CD14-positive monocyte (primary cell): ENCODE results near the gene ECSCR. TPM values are rescaled to one million over a fixed set of nuclear protein-coding genes. Genes with fewer than 3 reads are reported as not detected.
A peak's percentile ranks its signal among the peaks of the same experiment; 100 is the strongest.

Experiments used
- DNase-seq, 3 donors: peaks; one replicate each; pipeline ENCODE4 v3.0.0-alpha.2; 2011 to 2022
- H2AFZ ChIP-seq: 2 replicates; pipeline ENCODE4 v1.6.0; 2012; ENCODE audit warnings: mild to moderate bottlenecking, low read depth, low read length, inconsistent platforms; ENCODE audit not compliant: insufficient read depth, poor library complexity, severe bottlenecking
- H3K27ac ChIP-seq, 2 donors: 1 replicate in 1 of 2; 2 replicates in 1 of 2; pipeline ENCODE4 v1.5.1; 2012 to 2013; ENCODE audit warnings: low read length in 2 of 2, control low read depth in 1 of 2, inconsistent platforms in 1 of 2, low read depth in 1 of 2, mild to moderate bottlenecking in 1 of 2
- H3K27me3 ChIP-seq, 2 donors: one replicate each; pipeline versions ENCODE4 v1.6.0 to v1.6.1; 2011 to 2013; ENCODE audit warnings: low read length in 2 of 2; ENCODE audit not compliant: control insufficient read depth in 2 of 2, insufficient read depth in 2 of 2
- H3K36me3 ChIP-seq, 2 donors: replicated peaks in 1 of 2; 1 replicate in 1 of 2; 2 replicates in 1 of 2; pipeline versions ENCODE4 v1.5.1 to v1.6.1; 2012 to 2013; ENCODE audit warnings: low read length in 2 of 2, control low read depth in 1 of 2, inconsistent platforms in 1 of 2, mild to moderate bottlenecking in 1 of 2; ENCODE audit not compliant: insufficient read depth in 2 of 2, control insufficient read depth in 1 of 2
- H3K4me1 ChIP-seq, 2 donors: 1 replicate in 1 of 2; 2 replicates in 1 of 2; pipeline versions ENCODE4 v1.5.1 to v1.6.1; 2012 to 2013; ENCODE audit warnings: low read length in 2 of 2, control low read depth in 1 of 2, inconsistent platforms in 1 of 2, mild to moderate bottlenecking in 1 of 2, moderate library complexity in 1 of 2; ENCODE audit not compliant: insufficient read depth in 2 of 2, control insufficient read depth in 1 of 2
- H3K4me2 ChIP-seq: replicated peaks from 2 replicates; pipeline ENCODE3; 2012; ENCODE audit warnings: low read length, moderate library complexity, mild to moderate bottlenecking; ENCODE audit not compliant: poor library complexity, severe bottlenecking; ENCODE audit errors: extremely low read depth
- H3K4me3 ChIP-seq, 3 experiments: fragments of 200-600 bp in 1 of 3; sonication (generic) in 1 of 3; replicated peaks in 1 of 3; 1 replicate in 2 of 3; 2 replicates in 1 of 3; pipeline ENCODE4 v1.5.1; 2011 to 2013; ENCODE audit warnings: low read length in 3 of 3, mild to moderate bottlenecking in 3 of 3, control low read depth in 2 of 3, low read depth in 2 of 3, inconsistent platforms in 1 of 3, moderate library complexity in 1 of 3
- H3K79me2 ChIP-seq: 2 replicates; pipeline ENCODE4 v1.6.0; 2012; ENCODE audit warnings: mild to moderate bottlenecking, control low read depth, inconsistent platforms, low read length, moderate library complexity; ENCODE audit not compliant: insufficient read depth
- H3K9ac ChIP-seq: 2 replicates; pipeline ENCODE4 v1.6.0; 2017; ENCODE audit warnings: low read length, mild to moderate bottlenecking; ENCODE audit not compliant: insufficient read depth, poor library complexity, severe bottlenecking
- H3K9me3 ChIP-seq, 2 donors: replicated peaks in 1 of 2; 1 replicate in 1 of 2; 2 replicates in 1 of 2; pipeline versions ENCODE4 v1.5.1 to v1.6.1; 2012 to 2013; ENCODE audit warnings: low read length in 2 of 2, control low read depth in 1 of 2; ENCODE audit not compliant: control insufficient read depth in 1 of 2, insufficient read depth in 1 of 2
- H4K20me1 ChIP-seq: 2 replicates; pipeline ENCODE4 v1.6.0; 2012; ENCODE audit warnings: mild to moderate bottlenecking, low read length, control low read depth, moderate library complexity; ENCODE audit not compliant: insufficient read depth
- H3K27ac Mint-ChIP-seq, 7 donors: one replicate each; pipeline ENCODE4 v1.8.0; 2020; ENCODE audit warnings: mild to moderate bottlenecking in 7 of 7, mixed read lengths in 7 of 7, moderate library complexity in 6 of 7, inconsistent platforms in 2 of 7
- H3K27me3 Mint-ChIP-seq, 3 donors: one replicate each; pipeline ENCODE4 v1.8.0; 2021 to 2022; ENCODE audit warnings: low read depth in 3 of 3, mild to moderate bottlenecking in 3 of 3, mixed read lengths in 3 of 3, moderate library complexity in 3 of 3, inconsistent platforms in 1 of 3
- H3K36me3 Mint-ChIP-seq, 2 donors: one replicate each; pipeline ENCODE4 v1.8.0; 2020; ENCODE audit warnings: mixed read lengths in 2 of 2, inconsistent platforms in 1 of 2, mild to moderate bottlenecking in 1 of 2
- H3K4me1 Mint-ChIP-seq: one replicate; pipeline ENCODE4 v1.8.0; 2020; ENCODE audit warnings: mild to moderate bottlenecking, mixed read lengths
- H3K4me3 Mint-ChIP-seq, 2 donors: one replicate each; pipeline ENCODE4 v1.8.0; 2020; ENCODE audit warnings: mild to moderate bottlenecking in 2 of 2, mixed read lengths in 2 of 2, moderate library complexity in 1 of 2
- H3K9me3 Mint-ChIP-seq, 7 donors: one replicate each; pipeline ENCODE4 v1.8.0; 2020 to 2022; ENCODE audit warnings: mixed read lengths in 7 of 7, mild to moderate bottlenecking in 6 of 7, moderate library complexity in 6 of 7, inconsistent platforms in 2 of 7
- CTCF ChIP-seq: fragments of 200-600 bp; IDR thresholded peaks from one replicate; pipeline ENCODE4 v1.8.0; 2022; ENCODE audit warnings: antibody characterized with exemption, mild to moderate bottlenecking
- WGBS: methylation state at CpG from one replicate; pipeline ENCODE4 v1.1.5; 2013; ENCODE audit warnings: missing lambda C conversion rate; ENCODE audit not compliant: insufficient coverage; 5-methylcytosine and 5-hydroxymethylcytosine counted together
- intact Hi-C, 2 donors: fragments of 100-400 bp; cut with micrococcal nuclease; formaldehyde crosslinking; loops; one replicate each; pipeline versions ENCODE4 v1.15.0 to v1.15.1; 2023
- polyA plus RNA-seq, 3 donors: library from polyadenylated mRNA; depleted of rRNA in 1 of 3; unstranded in 2 of 3; stranded (reverse) in 1 of 3; fragments of 300-500 nt in 2 of 3; fragments of >200 nt in 1 of 3; fragmentation: Illumina TruSeq in 2 of 3; gene quantifications; 1 replicate in 2 of 3; 2 replicates in 1 of 3; pipeline ENCODE4 v1.2.3, GENCODE V29; 2012 to 2021

ECSCR gene
- polyA plus RNA-seq, 3 donors: not detected

- no peak overlapping the region for H3K9ac ChIP-seq
- intact Hi-C loops: no loop called here
- TF ChIP-seq CTCF: no peak
- H3K4me2 ChIP-seq: no peak overlapping the region
- peak overlapping the region in 1 of 7 donors; percentile 2 for H3K27ac Mint-ChIP-seq
- H4K20me1 ChIP-seq: no peaks in the 10 kb centered on the region
- peaks cover 2 to 5% of the 10 kb centered on the region in 2 donors for H3K4me1 ChIP-seq
- H3K4me3 ChIP-seq: no peak overlapping the region
- peaks cover 8% of the 10 kb centered on the region for H3K4me1 Mint-ChIP-seq
- no peaks in the 10 kb centered on the region for H3K36me3 Mint-ChIP-seq
- H3K27ac ChIP-seq: no peak overlapping the region
- no peaks in the 10 kb centered on the region for H3K27me3 ChIP-seq
- WGBS: 92% methylated on average over 3 of the region's 3 CpGs
- no peaks in the 10 kb centered on the region for H3K9me3 ChIP-seq
- no peak overlapping the region for H2AFZ ChIP-seq
- no peaks in the 10 kb centered on the region for H3K36me3 ChIP-seq
- H3K27me3 Mint-ChIP-seq: peaks cover 0 to 3% (median 1%) of the 10 kb centered on the region in 3 donors
- no peaks in the 10 kb centered on the region for H3K79me2 ChIP-seq
- H3K9me3 Mint-ChIP-seq: no peaks in the 10 kb centered on the region
- H3K4me3 Mint-ChIP-seq: no peak overlapping the region
- DNase-seq: no peak
These were observed 8.6 kb downstream of the ECSCR start for GRCh38 chr5:139453683-139454567.

GRCh38 chr5:139451878-139452660 lies 10.5 kb downstream of the ECSCR start:
- H3K9me3 Mint-ChIP-seq: no peaks in the 10 kb centered on the region
- intact Hi-C loops: no loop called here
- H3K27ac Mint-ChIP-seq: no peak overlapping the region
- no peak overlapping the region for H3K4me3 Mint-ChIP-seq
- no peak overlapping the region for H3K9ac ChIP-seq
- no peak overlapping the region for H3K27ac ChIP-seq
- no peak for TF ChIP-seq CTCF
- H3K9me3 ChIP-seq: no peaks in the 10 kb centered on the region
- H2AFZ ChIP-seq: no peak overlapping the region
- peaks cover 5% of the 10 kb centered on the region for H3K4me1 Mint-ChIP-seq
- no peaks in the 10 kb centered on the region for H3K79me2 ChIP-seq
- H3K27me3 Mint-ChIP-seq: peaks cover 0 to 5% (median 3%) of the 10 kb centered on the region in 3 donors
- H3K36me3 ChIP-seq: no peaks in the 10 kb centered on the region
- no peak overlapping the region for H3K4me2 ChIP-seq
- no peaks in the 10 kb centered on the region for H3K36me3 Mint-ChIP-seq
- H3K4me3 ChIP-seq: no peak overlapping the region
- WGBS: 83% methylated on average over 3 of the region's 3 CpGs
- no peaks in the 10 kb centered on the region for H3K4me1 ChIP-seq
- H4K20me1 ChIP-seq: no peaks in the 10 kb centered on the region
- no peaks in the 10 kb centered on the region for H3K27me3 ChIP-seq
- no peak for DNase-seq
